C1 segment of cervical spinal cord (tissue), 14 donors: ENCODE data around the gene MT1G.
"Not testable (repeated sequence)": the region's sequence is repeated elsewhere in the genome, so short reads cannot be mapped to it uniquely, and the experiment has no call there.

Experiments
- DNase-seq, 14 donors: peaks; one replicate each; lab custom pipeline; 2025; lab: John Stamatoyannopoulos, UW

MT1G gene

DNA sequence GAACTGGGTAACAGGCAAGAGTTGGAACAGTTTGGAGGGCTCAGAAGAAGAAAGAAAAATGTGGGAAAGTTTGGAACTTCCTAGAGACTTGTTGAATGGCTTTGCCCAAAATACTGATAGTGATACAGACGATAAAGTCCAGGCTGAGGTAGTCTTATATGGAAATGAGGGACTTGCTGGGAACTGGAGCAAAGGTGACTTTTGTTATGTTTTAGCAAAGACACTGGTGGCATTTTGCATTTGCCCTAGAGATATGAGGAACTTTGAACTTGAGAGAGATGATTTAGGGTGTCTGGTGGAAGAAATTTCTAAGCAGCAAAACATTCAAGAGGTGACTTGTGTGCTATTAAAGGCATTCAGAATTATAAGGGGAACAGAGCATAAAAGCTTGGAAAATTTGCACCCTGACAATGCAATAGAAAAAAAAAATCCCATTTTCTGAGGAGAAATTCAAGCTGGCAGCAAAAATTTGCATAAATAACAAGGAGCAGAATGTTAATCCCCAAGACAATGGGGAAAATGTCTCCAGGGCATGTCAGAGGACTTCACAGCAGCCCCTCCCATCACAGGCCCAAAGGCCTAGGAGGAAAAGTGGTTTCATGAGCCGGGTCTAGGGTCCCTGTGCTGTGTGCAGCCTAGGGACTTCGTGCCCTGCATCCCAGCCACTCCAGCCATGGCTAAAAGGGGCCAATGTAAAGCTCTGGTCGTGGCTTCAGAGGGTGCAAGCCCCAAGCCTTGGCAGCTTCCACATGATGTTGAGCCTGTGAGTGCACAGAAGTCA is 46.0 kb downstream of the MT1G start:
- DNase-seq, result not testable (repeated sequence)

DNA sequence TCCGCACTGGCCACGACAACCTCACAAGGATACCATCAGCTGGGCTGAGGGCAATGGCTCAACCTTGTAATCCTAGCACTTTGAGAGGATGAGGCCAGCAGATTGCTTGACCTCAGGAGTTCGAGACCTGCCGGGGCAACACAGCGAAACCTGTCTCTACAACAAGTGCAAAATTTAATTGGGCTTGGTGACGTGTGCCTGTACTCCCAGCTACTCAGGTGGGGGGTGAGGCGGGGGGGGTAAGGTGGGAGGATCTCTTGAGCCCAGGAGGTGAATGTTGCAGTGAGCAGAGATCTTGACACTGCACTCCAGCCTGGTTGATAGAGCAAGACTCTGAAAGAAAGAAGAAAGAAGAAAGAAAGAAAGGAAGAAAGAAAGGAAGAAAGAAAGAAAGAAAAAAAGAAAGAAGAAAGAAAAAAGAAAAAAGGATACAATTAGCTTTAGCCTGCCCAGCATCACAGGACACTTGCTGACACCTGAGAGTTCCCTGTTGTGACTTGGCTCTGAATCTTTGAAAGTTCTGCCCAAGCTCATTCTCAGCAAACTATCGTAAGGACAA is 47.4 kb downstream of the MT1G start:
- no peak for DNase-seq

DNA sequence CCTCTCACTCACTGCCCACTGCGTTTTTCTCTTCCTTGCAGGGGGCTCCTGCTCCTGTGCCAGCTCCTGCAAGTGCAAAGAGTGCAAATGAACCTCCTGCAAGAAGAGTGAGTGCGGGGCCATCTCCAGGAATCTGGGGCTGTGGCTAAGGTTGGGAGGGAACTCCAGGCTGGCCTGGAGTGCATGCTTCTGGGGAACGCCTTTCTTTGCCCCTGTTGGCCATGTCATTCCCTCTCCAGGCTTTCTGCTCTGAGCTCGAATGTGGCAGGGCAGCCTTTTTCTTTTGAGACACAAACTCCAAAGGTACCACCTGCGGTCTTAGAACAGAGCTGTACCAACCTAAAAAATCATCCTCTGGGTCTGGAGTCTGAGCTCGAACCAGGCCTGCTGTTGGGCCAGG is 49.7 kb downstream of the MT1G start:
- no peak for DNase-seq

DNA sequence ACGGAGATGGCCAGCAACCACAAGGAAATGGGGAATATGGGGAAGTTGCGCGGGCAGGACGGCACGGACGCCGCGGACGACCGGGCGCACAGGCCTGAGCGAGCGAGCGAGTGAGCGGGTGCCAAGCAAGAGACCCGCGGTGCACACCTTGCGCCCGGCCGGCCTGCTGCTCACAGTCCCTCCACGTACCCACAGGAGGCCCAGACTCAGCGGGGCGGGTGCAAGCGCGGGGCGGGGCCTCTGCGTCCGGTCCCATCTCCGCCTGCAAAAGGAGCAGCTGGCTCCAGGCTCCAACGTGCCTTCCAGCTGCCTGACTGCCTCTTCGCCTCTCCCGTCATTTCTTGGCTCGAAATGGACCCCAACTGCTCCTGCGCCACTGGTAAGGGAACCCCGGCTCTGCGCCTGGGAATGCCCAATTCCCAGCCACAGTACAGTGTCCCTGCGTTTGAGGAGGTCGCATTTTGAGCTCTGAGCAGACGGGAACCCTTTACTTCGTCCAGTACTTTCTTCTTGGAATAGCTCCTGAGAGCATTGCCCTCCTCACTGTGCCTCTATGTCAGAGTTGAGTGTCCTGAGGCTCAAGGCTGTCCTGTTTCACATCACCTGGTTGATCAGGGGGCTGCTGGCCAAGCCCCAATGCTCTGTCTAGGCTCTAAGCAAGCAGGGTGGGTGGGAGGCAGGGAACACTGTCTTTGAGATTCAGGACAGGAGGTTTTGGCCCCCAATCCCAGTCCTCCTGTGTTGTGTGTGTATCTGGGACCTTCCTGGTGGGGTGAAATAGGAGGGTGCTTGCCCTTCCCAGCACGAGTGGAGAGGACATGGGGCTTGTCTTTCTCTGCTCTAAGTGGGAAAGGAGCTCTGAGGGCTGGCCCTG is 50.4 kb downstream of the MT1G start:
- DNase-seq, result peak in 6 of 14 donors; percentile 8 to 54 (median 40)
